OCI-LY7 (cell line): ENCODE results near the gene MAP2K7. TPM values are rescaled to one million over a fixed set of nuclear protein-coding genes. Genes with fewer than 3 reads are reported as not detected.
"Not testable (repeated sequence)": the region's sequence is repeated elsewhere in the genome, so short reads cannot be mapped to it uniquely, and the experiment has no call there.

Source experiments
- BruUV-seq: library from RNA; stranded (reverse); fragments of 400-500 nt; replicated peaks from 2 replicates; lab custom pipeline; 2021; lab: Mats Ljungman, UMichigan
- CTCF ChIA-PET: fragments of 300-600 bp; sonication (Branson Sonifier 250); formaldehyde crosslinking; loops from one replicate; lab custom pipeline; 2022; ENCODE audit warnings: antibody characterized with exemption; ENCODE audit not compliant: unreplicated experiment; lab: Charles Lee
- POLR2A ChIA-PET: fragments of 300-600 bp; sonication (Branson Sonifier 250); formaldehyde crosslinking; loops from one replicate; lab custom pipeline; 2022; ENCODE audit warnings: antibody characterized with exemption; lab: Charles Lee
- DNase-seq: peaks from one replicate; pipeline ENCODE4 v3.0.0-alpha.2; 2015; ENCODE audit warnings: low spot score
- H2AFZ ChIP-seq: fragments of 200-600 bp; sonication (generic), shearing (Covaris generic); 2 replicates; pipeline ENCODE4 v1.6.1; 2014; ENCODE audit warnings: mild to moderate bottlenecking, antibody characterized with exemption, low read length, moderate library complexity
- H3K27ac ChIP-seq: fragments of 200-600 bp; sonication (generic); 2 replicates; pipeline ENCODE4 v1.5.1; 2014; ENCODE audit warnings: mixed run types, low read depth, mild to moderate bottlenecking, moderate library complexity, low read length, inconsistent platforms; ENCODE audit not compliant: poor library complexity, severe bottlenecking
- H3K36me3 ChIP-seq: fragments of 200-600 bp; sonication (generic); 2 replicates; pipeline ENCODE4 v1.6.1; 2014; ENCODE audit warnings: mild to moderate bottlenecking, antibody characterized with exemption, low read length, moderate library complexity, mixed read lengths; ENCODE audit not compliant: insufficient read depth
- H3K4me1 ChIP-seq: fragments of 200-600 bp; sonication (generic); 2 replicates; pipeline ENCODE4 v1.5.1; 2014; ENCODE audit warnings: mild to moderate bottlenecking, low read length; ENCODE audit not compliant: insufficient read depth, poor library complexity, severe bottlenecking
- H3K4me2 ChIP-seq: fragments of 200-600 bp; sonication (generic); 2 replicates; pipeline ENCODE4 v1.6.1; 2014; ENCODE audit warnings: mild to moderate bottlenecking, low read length
- H3K4me3 ChIP-seq: fragments of 200-600 bp; sonication (generic); 2 replicates; pipeline ENCODE4 v1.5.1; 2014; ENCODE audit warnings: mild to moderate bottlenecking, low read depth, low read length; ENCODE audit not compliant: poor library complexity, severe bottlenecking
- H3K79me2 ChIP-seq: fragments of 200-600 bp; sonication (generic); 2 replicates; pipeline ENCODE4 v1.6.1; 2016; ENCODE audit warnings: low read depth, mild to moderate bottlenecking, low read length, moderate library complexity, mixed read lengths; ENCODE audit not compliant: insufficient read depth
- H3K9me2 ChIP-seq: fragments of 200-600 bp; sonication (generic); 2 replicates; pipeline ENCODE4 v1.6.1; 2016; ENCODE audit warnings: mild to moderate bottlenecking, low read length, mixed read lengths; ENCODE audit not compliant: insufficient read depth
- H3K9me3 ChIP-seq: fragments of 200-600 bp; sonication (generic); 2 replicates; pipeline ENCODE4 v1.6.1; 2014; ENCODE audit warnings: mild to moderate bottlenecking, mixed run types, low read length, mixed read lengths
- H4K20me1 ChIP-seq: fragments of 200-600 bp; sonication (generic); 2 replicates; pipeline ENCODE4 v1.6.1; 2014; ENCODE audit warnings: mild to moderate bottlenecking, antibody characterized with exemption, low read length, moderate library complexity, mixed read lengths; ENCODE audit not compliant: insufficient read depth
- CTCF ChIP-seq: fragments of 200-600 bp; sonication (generic); conservative IDR thresholded peaks from 2 replicates; pipeline ENCODE4 v1.5.1; 2014; ENCODE audit warnings: mild to moderate bottlenecking, antibody characterized with exemption, low read length, moderate library complexity, mixed read lengths
- EZH2phosphoT487 ChIP-seq: fragments of 200-600 bp; sonication (generic); IDR thresholded peaks from 2 replicates; pipeline ENCODE4 v1.6.1; 2018; ENCODE audit warnings: low read depth, borderline replicate concordance, mild to moderate bottlenecking, mixed run types, antibody characterized with exemption, low read length, moderate library complexity, mixed read lengths
- intact Hi-C: fragments of 100-400 bp; cut with micrococcal nuclease; formaldehyde crosslinking; loops from one replicate; pipeline ENCODE4 v1.10.0; 2022; ENCODE audit not compliant: unreplicated experiment
- total RNA-seq, 2 experiments: library from RNA; depleted of rRNA in 1 of 2; stranded (reverse); fragments of >200 nt in 1 of 2; shearing (Covaris generic) in 1 of 2; gene quantifications; 2 replicates each; pipeline ENCODE4 v1.2.3, GENCODE V29; 2014 to 2022

The MAP2K7 gene
- total RNA-seq, 2 experiments from 2014 or later, result 23.2 to 44.5 TPM

GRCh38 chr19:7959211-7959610 lies 55.5 kb downstream of the MAP2K7 start:
- no peaks in the 10 kb centered on the region for H3K9me3 ChIP-seq
- ChIA-PET CTCF (no interaction called here), POLR2A (interaction anchor here (1.6 kb wide), 1 partner anchor 15 kb away, joined by 5 read pairs; no protein-coding TSS in a partner anchor)
- H3K79me2 ChIP-seq, result no peaks in the 10 kb centered on the region
- H3K4me3 ChIP-seq, result no peak overlapping the region
- no peak for DNase-seq
- no peak overlapping the region for H2AFZ ChIP-seq
- no peak for TF ChIP-seq EZH2phosphoT487
- no peak for TF ChIP-seq CTCF
- intact Hi-C loops, result no loop called here
- no peaks in the 10 kb centered on the region for H3K9me2 ChIP-seq
- no peak overlapping the region for H3K27ac ChIP-seq
- H3K4me2 ChIP-seq, result no peak overlapping the region
- BruUV-seq, result no TSS peak
- peaks cover 60% of the 10 kb centered on the region for H3K36me3 ChIP-seq
- no peaks in the 10 kb centered on the region for H4K20me1 ChIP-seq
- H3K4me1 ChIP-seq, result no peaks in the 10 kb centered on the region

GRCh38 chr19:7961082-7961481 lies 57.4 kb downstream of the MAP2K7 start:
- DNase-seq, intact Hi-C loops: not testable (repeated sequence)

GRCh38 chr19:7961920-7962626 lies 58.4 kb downstream of the MAP2K7 start:
- TF ChIP-seq EZH2phosphoT487 (no peak), CTCF (no peak)
- Histone ChIP-seq H3K4me2 (no peak overlapping the region), H2AFZ (no peak overlapping the region), H3K36me3 (peaks cover 89% of the 10 kb centered on the region), H3K9me2 (no peaks in the 10 kb centered on the region), H3K4me1 (no peaks in the 10 kb centered on the region), H4K20me1 (no peaks in the 10 kb centered on the region), H3K9me3 (no peaks in the 10 kb centered on the region), H3K27ac (no peak overlapping the region), H3K79me2 (no peaks in the 10 kb centered on the region), H3K4me3 (no peak overlapping the region)
- ChIA-PET CTCF (no interaction called here), POLR2A (no interaction called here)
- no TSS peak for BruUV-seq
- no peak for DNase-seq
- intact Hi-C loops, result no loop called here

More at GRCh38 chr19:7961082-7961481, 57.4 kb downstream of the MAP2K7 start:
- CTCF ChIA-PET, H4K20me1 ChIP-seq, H3K4me2 ChIP-seq, H3K4me3 ChIP-seq, BruUV-seq, H3K9me2 ChIP-seq, H3K9me3 ChIP-seq, H2AFZ ChIP-seq, H3K79me2 ChIP-seq, H3K27ac ChIP-seq, H3K4me1 ChIP-seq: not testable (repeated sequence)
- peaks cover 79% of the 10 kb centered on the region for H3K36me3 ChIP-seq
- POLR2A ChIA-PET, result interaction anchor here (0.8 to 1.2 kb wide), 2 partner anchors 17 to 89 kb away, joined by 4 to 5 read pairs; partner anchors contain the start of gene TIMM44
